GM23338 (cell line): Measurements from ENCODE around the gene LPP. TPM values are rescaled to one million over a fixed set of nuclear protein-coding genes. Genes with fewer than 3 reads are reported as not detected.

Source experiments
- ATAC-seq: fragments of 200-7000 bp; cut with Tn5 transposase; 3 replicates; pipeline ENCODE4 v1.9.1; 2020
- DNase-seq: peaks from one replicate; pipeline ENCODE4 v3.0.0-alpha.2; 2015; ENCODE audit warnings: low spot score
- H2AFZ ChIP-seq: fragments of 200-600 bp; sonication (generic); 2 replicates; pipeline ENCODE4 v1.8.0; 2016; ENCODE audit warnings: antibody characterized with exemption, mild to moderate bottlenecking, moderate library complexity
- H3F3A ChIP-seq: fragments of 200-600 bp; sonication (generic); replicated peaks from 2 replicates; pipeline ENCODE4 v1.8.0; 2017; ENCODE audit warnings: antibody characterized with exemption, mixed run types, low read depth
- H3K27ac ChIP-seq: fragments of 200-600 bp; sonication (generic); 2 replicates; pipeline ENCODE4 v1.6.1; 2016; ENCODE audit warnings: low read depth
- H3K27me3 ChIP-seq: fragments of 200-600 bp; sonication (generic); 2 replicates; pipeline ENCODE4 v1.8.0; 2016; ENCODE audit warnings: mild to moderate bottlenecking, mixed run types, moderate library complexity; ENCODE audit not compliant: insufficient read depth
- H3K36me3 ChIP-seq: fragments of 200-600 bp; sonication (generic); 2 replicates; pipeline ENCODE4 v1.8.0; 2016; ENCODE audit warnings: mild to moderate bottlenecking; ENCODE audit not compliant: insufficient read depth
- H3K4me1 ChIP-seq: fragments of 200-600 bp; sonication (generic); 2 replicates; pipeline ENCODE4 v1.8.0; 2016; ENCODE audit warnings: mild to moderate bottlenecking, moderate library complexity; ENCODE audit not compliant: insufficient read depth
- H3K4me2 ChIP-seq: fragments of 200-600 bp; sonication (generic); 2 replicates; pipeline ENCODE4 v1.7.1; 2017; ENCODE audit warnings: mixed run types
- H3K4me3 ChIP-seq: fragments of 200-600 bp; sonication (generic); 2 replicates; pipeline ENCODE4 v1.6.1; 2016; ENCODE audit warnings: mixed run types
- H3K79me2 ChIP-seq: fragments of 200-600 bp; sonication (generic); replicated peaks from 2 replicates; pipeline ENCODE4 v1.8.0; 2017; ENCODE audit warnings: mild to moderate bottlenecking; ENCODE audit not compliant: insufficient read depth
- H3K9me2 ChIP-seq: fragments of 200-600 bp; sonication (generic); 2 replicates; pipeline ENCODE4 v1.8.0; 2017; ENCODE audit not compliant: insufficient read depth
- H4K20me1 ChIP-seq: fragments of 200-600 bp; sonication (generic); replicated peaks from 2 replicates; pipeline ENCODE4 v1.8.0; 2017; ENCODE audit warnings: mild to moderate bottlenecking; ENCODE audit not compliant: insufficient read depth
- H3K27ac Mint-ChIP-seq: 2 replicates; pipeline ENCODE4 v1.8.0; 2020; ENCODE audit warnings: inconsistent platforms, mild to moderate bottlenecking, moderate library complexity, mixed read lengths
- H3K27me3 Mint-ChIP-seq: 3 replicates; pipeline ENCODE4 v1.8.0; 2022; ENCODE audit warnings: low read depth, mild to moderate bottlenecking, moderate library complexity, mixed read lengths, inconsistent platforms; ENCODE audit not compliant: insufficient read depth, poor library complexity
- H3K36me3 Mint-ChIP-seq: 3 replicates; pipeline ENCODE4 v1.8.0; 2021; ENCODE audit warnings: low read depth, mild to moderate bottlenecking, inconsistent platforms, moderate library complexity, mixed read lengths
- H3K4me1 Mint-ChIP-seq: 3 replicates; pipeline ENCODE4 v1.8.0; 2020; ENCODE audit warnings: mild to moderate bottlenecking, inconsistent platforms, mixed read lengths
- H3K4me3 Mint-ChIP-seq: 3 replicates; pipeline ENCODE4 v1.8.0; 2021; ENCODE audit warnings: moderate library complexity, mild to moderate bottlenecking, inconsistent platforms, mixed read lengths
- H3K9me3 Mint-ChIP-seq: 3 replicates; pipeline ENCODE4 v1.8.0; 2020; ENCODE audit warnings: moderate library complexity, mild to moderate bottlenecking, inconsistent platforms, mixed read lengths
- CREB1 ChIP-seq: fragments of 250-450 bp; sonication (Bioruptor Pico); IDR thresholded peaks from 2 replicates; pipeline ENCODE4 v1.5.0; 2020; ENCODE audit warnings: low read depth, mild to moderate bottlenecking, moderate library complexity
- EZH2phosphoT487 ChIP-seq: fragments of 200-600 bp; sonication (generic); IDR thresholded peaks from one replicate; pipeline ENCODE4 v1.8.1; 2018; ENCODE audit warnings: antibody characterized with exemption; ENCODE audit not compliant: unreplicated experiment
- STAT1 ChIP-seq: IDR thresholded peaks from one replicate; pipeline ENCODE4 v1.6.1; 2016; ENCODE audit warnings: antibody characterized with exemption; ENCODE audit not compliant: unreplicated experiment
- ZNF462 ChIP-seq: fragments of 250-450 bp; sonication (Bioruptor Pico); IDR thresholded peaks from 2 replicates; pipeline ENCODE4 v1.5.0; 2020; ENCODE audit warnings: mild to moderate bottlenecking, moderate library complexity
- polyA plus RNA-seq: library from polyadenylated mRNA; unstranded; fragments of >200 nt; fragmentation: Nextera tagmentation; extraction: Ambion mirVana; gene quantifications from 2 replicates; pipeline ENCODE4 v1.2.1, GENCODE V29; 2016
- total RNA-seq: library from RNA; depleted of rRNA; stranded (reverse); fragments of >200 nt; shearing (Covaris generic); gene quantifications from 2 replicates; pipeline ENCODE4 v1.2.3, GENCODE V29; 2014
- TF ChIP-seq, protein P1 (sequence below), 2 experiments: fragments of 200-600 bp in 1 of 2; sonication (generic) in 1 of 2; conservative IDR thresholded peaks; 2 replicates each; pipeline versions ENCODE4 v1.5.1 to v1.6.1; 2016 to 2017; ENCODE audit warnings: antibody characterized with exemption in 2 of 2, low read depth in 2 of 2, mild to moderate bottlenecking in 2 of 2, moderate library complexity in 1 of 2
- TF ChIP-seq, protein P2 (sequence below): IDR thresholded peaks from one replicate; pipeline ENCODE4 v1.6.1; 2018; ENCODE audit warnings: antibody characterized with exemption; ENCODE audit not compliant: unreplicated experiment

Gene LPP
- total and polyA plus RNA-seq, 2 experiments from 2014 or later: 23.0 to 35.2 TPM

GRCh38 chr3:188472336-188472735, 318.4 kb downstream of the LPP start:
- Histone ChIP-seq H3K4me1 (no peaks in the 10 kb centered on the region), H3K4me2 (no peak overlapping the region), H3K27ac (no peak overlapping the region), H4K20me1 (no peaks in the 10 kb centered on the region), H2AFZ (no peak overlapping the region), H3K27me3 (no peaks in the 10 kb centered on the region), H3K79me2 (no peaks in the 10 kb centered on the region), H3K9me2 (no peaks in the 10 kb centered on the region), H3F3A (no peaks in the 10 kb centered on the region), H3K36me3 (no peaks in the 10 kb centered on the region), H3K4me3 (no peak overlapping the region)
- Mint-ChIP-seq H3K4me3 (no peak overlapping the region), H3K36me3 (no peaks in the 10 kb centered on the region), H3K27ac (no peak overlapping the region), H3K4me1 (peaks cover 5% of the 10 kb centered on the region; the same call in 1 of the 3 replicates), H3K9me3 (no peaks in the 10 kb centered on the region), H3K27me3 (no peaks in the 10 kb centered on the region)
- ATAC-seq (no peak), DNase-seq (no peak)
- no peak for TF ChIP-seq CREB1 (CRISPR knock-in tag)
- TF ChIP-seq, protein P1, sequence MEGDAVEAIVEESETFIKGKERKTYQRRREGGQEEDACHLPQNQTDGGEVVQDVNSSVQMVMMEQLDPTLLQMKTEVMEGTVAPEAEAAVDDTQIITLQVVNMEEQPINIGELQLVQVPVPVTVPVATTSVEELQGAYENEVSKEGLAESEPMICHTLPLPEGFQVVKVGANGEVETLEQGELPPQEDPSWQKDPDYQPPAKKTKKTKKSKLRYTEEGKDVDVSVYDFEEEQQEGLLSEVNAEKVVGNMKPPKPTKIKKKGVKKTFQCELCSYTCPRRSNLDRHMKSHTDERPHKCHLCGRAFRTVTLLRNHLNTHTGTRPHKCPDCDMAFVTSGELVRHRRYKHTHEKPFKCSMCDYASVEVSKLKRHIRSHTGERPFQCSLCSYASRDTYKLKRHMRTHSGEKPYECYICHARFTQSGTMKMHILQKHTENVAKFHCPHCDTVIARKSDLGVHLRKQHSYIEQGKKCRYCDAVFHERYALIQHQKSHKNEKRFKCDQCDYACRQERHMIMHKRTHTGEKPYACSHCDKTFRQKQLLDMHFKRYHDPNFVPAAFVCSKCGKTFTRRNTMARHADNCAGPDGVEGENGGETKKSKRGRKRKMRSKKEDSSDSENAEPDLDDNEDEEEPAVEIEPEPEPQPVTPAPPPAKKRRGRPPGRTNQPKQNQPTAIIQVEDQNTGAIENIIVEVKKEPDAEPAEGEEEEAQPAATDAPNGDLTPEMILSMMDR (conservative IDR thresholded peaks at IDR 0.05; ENCODE audit: low read depth in 2 of 2): no peak
- TF ChIP-seq, protein P2, sequence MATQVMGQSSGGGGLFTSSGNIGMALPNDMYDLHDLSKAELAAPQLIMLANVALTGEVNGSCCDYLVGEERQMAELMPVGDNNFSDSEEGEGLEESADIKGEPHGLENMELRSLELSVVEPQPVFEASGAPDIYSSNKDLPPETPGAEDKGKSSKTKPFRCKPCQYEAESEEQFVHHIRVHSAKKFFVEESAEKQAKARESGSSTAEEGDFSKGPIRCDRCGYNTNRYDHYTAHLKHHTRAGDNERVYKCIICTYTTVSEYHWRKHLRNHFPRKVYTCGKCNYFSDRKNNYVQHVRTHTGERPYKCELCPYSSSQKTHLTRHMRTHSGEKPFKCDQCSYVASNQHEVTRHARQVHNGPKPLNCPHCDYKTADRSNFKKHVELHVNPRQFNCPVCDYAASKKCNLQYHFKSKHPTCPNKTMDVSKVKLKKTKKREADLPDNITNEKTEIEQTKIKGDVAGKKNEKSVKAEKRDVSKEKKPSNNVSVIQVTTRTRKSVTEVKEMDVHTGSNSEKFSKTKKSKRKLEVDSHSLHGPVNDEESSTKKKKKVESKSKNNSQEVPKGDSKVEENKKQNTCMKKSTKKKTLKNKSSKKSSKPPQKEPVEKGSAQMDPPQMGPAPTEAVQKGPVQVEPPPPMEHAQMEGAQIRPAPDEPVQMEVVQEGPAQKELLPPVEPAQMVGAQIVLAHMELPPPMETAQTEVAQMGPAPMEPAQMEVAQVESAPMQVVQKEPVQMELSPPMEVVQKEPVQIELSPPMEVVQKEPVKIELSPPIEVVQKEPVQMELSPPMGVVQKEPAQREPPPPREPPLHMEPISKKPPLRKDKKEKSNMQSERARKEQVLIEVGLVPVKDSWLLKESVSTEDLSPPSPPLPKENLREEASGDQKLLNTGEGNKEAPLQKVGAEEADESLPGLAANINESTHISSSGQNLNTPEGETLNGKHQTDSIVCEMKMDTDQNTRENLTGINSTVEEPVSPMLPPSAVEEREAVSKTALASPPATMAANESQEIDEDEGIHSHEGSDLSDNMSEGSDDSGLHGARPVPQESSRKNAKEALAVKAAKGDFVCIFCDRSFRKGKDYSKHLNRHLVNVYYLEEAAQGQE: no peak
- TF ChIP-seq STAT1: no peak
- TF ChIP-seq EZH2phosphoT487: no peak
- no peak for TF ChIP-seq ZNF462 (CRISPR knock-in tag)
